Measurements from ENCODE around the gene RNMT.
"Not testable (repeated sequence)": the region's sequence is repeated elsewhere in the genome, so short reads cannot be mapped to it uniquely, and the experiment has no call there.

The RNMT gene

DNA sequence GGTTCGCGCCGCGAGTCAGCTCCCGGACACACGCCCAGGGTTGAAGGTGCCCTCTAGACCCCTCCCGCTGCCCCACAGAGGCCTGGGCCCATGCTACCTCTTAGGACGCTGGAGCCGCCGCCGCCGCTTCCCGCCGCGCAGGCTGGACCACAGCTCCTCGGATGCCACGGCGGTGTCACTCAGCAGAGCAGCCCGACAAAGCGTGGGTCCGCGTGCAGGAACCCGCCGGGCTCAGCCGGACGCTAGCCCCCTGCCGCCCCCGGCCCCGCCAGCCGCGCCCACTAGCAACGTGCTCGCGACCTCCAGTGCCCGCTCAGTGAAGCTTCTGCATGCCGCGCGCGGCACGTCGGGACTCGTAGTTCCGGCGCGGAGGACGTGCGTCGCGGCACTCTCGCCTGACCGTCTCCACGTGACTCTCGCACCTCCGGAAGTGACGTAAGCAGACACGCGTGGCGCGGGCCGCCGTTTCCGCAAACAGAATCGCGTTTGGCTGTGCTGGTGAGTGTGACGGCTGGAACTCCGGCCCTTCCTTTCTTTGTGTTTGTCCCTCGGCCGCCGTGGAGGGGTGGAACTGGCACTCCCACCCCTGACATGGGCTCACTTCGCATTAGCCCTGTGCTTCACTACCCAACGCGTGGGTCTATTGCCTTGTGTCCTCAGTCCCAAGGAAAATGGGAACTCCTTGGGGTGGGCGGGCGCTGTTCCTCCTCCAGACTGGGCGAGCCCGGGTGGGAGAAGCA lies at the start of gene RNMT, which contains the start of gene FAM210A:
TSS of gene RNMT (plus strand) at position 442 of the 740 bp plus-strand sequence. CDS start 4,845 bp downstream, outside the sequence.
TSS of gene FAM210A (minus strand) at position 327 of the 740 bp plus-strand sequence. CDS start 44,481 bp downstream, outside the sequence.
- peaks cover 72% of the 10 kb centered on the region for H3K4me1 Mint-ChIP-seq
- H3K27me3 Mint-ChIP-seq = no peaks in the 10 kb centered on the region
- no peaks in the 10 kb centered on the region for H3K9me3 Mint-ChIP-seq
- peak within 1 kb of the TSS; percentile 83 to 98 for H3K4me3 Mint-ChIP-seq
- DNase-seq (peak; percentile 87 to 93), ATAC-seq (peak; percentile 97)
- peak within 1 kb of the TSS; percentile 98 to 99 for H3K27ac Mint-ChIP-seq

DNA sequence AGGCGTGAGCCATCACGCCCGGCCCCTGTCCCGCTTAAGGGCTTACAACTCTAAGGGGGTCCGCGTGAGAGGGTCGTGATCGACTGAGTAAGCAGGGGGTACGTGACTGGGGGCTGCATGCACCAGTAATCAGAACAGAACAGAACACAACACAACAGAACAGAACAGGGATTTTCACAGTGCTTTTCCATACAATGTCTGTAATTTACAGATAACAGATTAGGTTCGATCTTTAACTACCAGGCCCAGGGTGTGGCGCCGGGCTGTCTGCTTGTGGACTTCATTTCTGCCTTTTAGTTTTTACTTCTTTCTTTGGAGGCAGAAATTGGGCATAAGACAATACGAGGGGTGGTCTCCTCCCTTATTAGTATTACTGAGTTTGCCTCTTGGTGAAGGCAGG lies 49.1 kb upstream of the RNMT start:
- H3K4me1 Mint-ChIP-seq = peaks cover 17% of the 10 kb centered on the region
- not testable (repeated sequence) for DNase-seq, ATAC-seq, H3K27me3 Mint-ChIP-seq, H3K4me3 Mint-ChIP-seq, H3K9me3 Mint-ChIP-seq
- peak overlapping the region in 1 of 2 donors; percentile 85 for H3K27ac Mint-ChIP-seq

DNA sequence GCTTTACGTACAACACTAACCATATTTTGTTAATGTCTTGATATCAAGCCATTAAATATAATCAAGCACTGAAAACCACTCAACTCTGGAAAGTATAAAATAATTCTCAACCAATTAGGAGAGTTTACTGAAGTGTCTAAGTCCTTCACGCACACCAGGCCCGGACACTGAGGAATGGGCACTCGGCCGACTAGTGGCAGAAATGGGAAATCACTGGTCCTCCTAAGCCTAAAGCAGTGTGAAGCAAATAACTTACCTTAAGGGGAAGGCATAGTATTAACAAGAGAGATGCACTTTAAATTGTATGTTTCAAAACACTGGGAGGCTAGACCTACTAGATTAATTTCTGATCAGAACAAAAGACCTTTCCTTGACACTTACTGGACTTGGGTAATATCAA lies 45.9 kb upstream of the RNMT start:
- no peak for ATAC-seq
- H3K4me3 Mint-ChIP-seq = no peak overlapping the region
- no peaks in the 10 kb centered on the region for H3K9me3 Mint-ChIP-seq
- no peaks in the 10 kb centered on the region for H3K27me3 Mint-ChIP-seq
- DNase-seq = no peak
- no peak overlapping the region for H3K27ac Mint-ChIP-seq
- H3K4me1 Mint-ChIP-seq = peaks cover 17% of the 10 kb centered on the region

DNA sequence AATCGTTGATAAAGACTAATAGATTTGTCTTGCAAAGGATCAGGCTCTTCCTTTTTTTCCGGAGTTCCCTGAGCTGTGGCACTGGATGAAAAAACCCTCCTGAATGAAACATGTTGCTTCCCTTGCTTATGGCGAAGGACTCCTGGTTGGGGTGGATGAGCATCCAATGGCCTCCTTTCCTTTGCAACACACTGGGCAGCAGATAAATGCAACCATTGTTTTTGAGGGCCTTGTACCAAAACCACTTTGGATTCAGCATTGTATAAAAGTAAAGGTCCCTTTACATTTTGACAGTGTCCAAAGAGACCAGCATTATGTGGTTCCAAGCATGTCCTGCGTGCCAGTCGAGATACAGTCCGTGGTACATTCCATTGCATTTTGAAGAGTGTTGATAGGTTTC lies 44.8 kb upstream of the RNMT start:
- H3K4me1 Mint-ChIP-seq = peaks cover 17% of the 10 kb centered on the region
- DNase-seq = no peak
- H3K27me3 Mint-ChIP-seq = no peaks in the 10 kb centered on the region
- ATAC-seq = no peak
- H3K9me3 Mint-ChIP-seq = no peaks in the 10 kb centered on the region
- no peak overlapping the region for H3K4me3 Mint-ChIP-seq
- no peak overlapping the region for H3K27ac Mint-ChIP-seq

DNA sequence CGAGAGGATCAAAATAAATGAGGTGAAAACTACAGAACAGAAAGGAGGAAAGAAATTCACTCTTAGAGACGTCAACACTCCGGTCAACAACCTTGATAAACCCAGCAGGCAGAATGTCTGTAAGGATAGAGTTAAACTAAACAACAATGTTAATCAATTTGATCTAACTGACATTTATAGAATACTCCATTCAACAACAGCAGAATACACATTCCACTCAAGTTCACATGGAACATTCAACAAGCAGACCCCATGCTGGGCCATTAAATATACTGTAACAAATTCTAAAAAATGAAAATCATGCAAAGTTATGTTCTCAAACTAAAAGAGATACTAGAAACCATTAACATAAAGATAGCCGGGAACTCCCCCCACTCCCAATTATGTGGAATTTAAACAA lies 41.9 kb upstream of the RNMT start:
- Mint-ChIP-seq H3K27me3 (no peaks in the 10 kb centered on the region), H3K4me1 (peaks cover 12% of the 10 kb centered on the region), H3K27ac (no peak overlapping the region), H3K4me3 (no peak overlapping the region), H3K9me3 (no peaks in the 10 kb centered on the region)
- ATAC-seq (no peak), DNase-seq (no peak)

DNA sequence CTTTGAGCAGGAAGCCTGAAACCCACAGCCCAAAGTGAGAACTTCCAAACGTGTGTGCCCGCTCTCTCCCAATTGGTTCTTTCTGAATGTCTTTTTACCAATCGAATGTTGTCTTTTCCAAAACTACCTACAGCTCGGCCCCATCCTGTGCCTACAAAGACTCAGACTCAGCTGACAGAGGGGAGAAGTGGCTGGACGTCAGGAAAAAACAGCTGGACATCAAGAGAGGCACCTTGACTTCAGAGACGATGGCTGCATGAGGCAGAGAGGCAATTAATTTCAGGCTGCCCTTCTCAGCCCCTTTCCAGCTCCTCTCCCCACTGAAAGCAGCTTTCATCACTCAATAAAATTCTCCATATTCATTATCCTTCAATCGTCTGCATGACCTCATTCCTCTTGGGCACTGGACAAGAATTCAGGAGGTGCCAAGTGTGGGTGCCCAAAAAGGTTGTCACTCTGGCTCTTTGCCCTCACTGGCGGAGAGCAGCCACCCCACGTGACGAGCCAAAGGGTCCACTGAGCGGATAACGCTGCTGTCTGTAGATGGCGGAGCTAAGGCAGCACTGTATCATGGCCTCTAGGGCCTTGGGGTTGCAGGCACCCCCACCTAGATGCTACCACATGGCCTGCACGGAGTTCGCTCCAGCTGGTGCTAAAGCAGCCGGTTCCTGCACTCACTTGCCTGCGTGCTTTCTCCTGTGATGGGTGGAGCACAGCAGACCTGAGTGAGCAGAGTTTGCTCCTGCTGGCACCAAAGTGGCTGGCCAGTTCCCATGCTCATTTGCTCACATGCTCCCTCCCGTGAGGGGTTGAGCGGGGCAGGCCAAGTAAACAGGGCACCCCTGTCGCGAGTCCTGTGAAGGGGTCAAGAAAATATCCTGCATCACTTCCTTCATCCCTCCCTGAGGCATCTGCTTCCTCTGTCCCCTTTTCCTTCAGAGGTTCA lies 38.0 kb upstream of the RNMT start:
- Mint-ChIP-seq H3K27me3 (no peaks in the 10 kb centered on the region), H3K4me1 (peaks cover 20% of the 10 kb centered on the region), H3K9me3 (peaks cover 9 to 14% of the 10 kb centered on the region in 2 donors), H3K27ac (no peak overlapping the region), H3K4me3 (no peak overlapping the region)
- ATAC-seq (no peak), DNase-seq (no peak)

DNA sequence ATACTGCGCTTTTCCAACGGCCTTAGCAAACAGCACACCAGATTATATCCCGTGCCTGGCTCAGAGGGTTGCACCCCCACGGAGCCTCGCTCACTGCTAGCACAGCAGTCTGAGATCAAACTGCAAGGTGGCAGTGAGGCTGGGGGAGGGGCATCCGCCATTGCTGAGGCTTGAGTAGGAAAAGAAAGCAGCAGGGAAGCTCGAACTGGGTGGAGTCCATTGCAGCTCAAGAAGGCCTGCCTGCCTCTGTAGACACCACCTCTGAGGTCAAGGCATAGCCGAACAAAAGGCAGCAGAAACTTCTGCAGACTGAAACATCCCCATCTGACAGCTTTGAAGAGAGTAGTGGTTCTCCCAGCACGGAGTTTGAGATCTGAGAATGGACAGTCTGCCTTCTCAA lies 36.4 kb upstream of the RNMT start:
- not testable (repeated sequence) for DNase-seq, ATAC-seq, H3K27me3 Mint-ChIP-seq, H3K4me3 Mint-ChIP-seq, H3K27ac Mint-ChIP-seq
- H3K9me3 Mint-ChIP-seq = peaks cover 10 to 14% of the 10 kb centered on the region in 2 donors
- H3K4me1 Mint-ChIP-seq = peaks cover 20% of the 10 kb centered on the region

DNA sequence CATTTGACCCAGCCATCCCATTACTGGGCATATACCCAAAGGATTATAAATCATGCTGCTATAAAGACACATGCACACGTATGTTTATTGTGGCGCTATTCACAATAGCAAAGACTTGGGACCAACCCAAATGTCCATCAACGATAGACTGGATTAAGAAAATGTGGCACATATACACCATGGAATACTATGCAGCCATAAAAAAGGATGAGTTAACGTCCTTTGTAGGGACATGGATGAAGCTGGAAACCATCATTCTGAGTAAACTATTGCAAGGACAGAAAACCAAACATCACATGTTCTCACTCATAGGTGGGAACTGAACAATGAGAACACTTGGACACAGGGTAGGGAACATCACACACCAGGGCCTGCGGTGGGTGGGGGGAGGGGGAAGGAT lies 31.1 kb upstream of the RNMT start:
- H3K27ac Mint-ChIP-seq, DNase-seq, H3K4me3 Mint-ChIP-seq, ATAC-seq, H3K27me3 Mint-ChIP-seq: not testable (repeated sequence)
- Mint-ChIP-seq H3K4me1 (peaks cover 12% of the 10 kb centered on the region), H3K9me3 (peaks cover 21 to 23% of the 10 kb centered on the region in 2 donors)

DNA sequence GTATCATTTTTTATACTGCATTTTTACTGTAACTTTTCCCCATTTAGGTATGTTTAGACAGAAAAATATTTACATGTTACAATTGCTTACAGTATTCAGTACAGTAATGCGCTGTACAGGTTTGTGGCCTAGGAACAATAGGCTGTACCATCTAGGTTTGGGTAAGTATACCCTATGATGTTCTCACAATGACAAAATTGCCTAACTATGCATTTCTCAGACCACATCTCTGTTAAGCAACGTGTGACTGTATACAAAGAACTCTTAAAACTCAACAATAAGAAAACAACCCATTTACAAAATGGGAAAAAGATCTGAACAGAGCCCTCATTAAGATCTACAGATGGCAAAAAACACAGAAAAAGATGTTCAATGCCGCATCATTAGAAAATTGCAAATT lies 29.5 kb upstream of the RNMT start:
- H3K27ac Mint-ChIP-seq = no peak overlapping the region
- no peak overlapping the region for H3K4me3 Mint-ChIP-seq
- DNase-seq (no peak), ATAC-seq (no peak)
- H3K27me3 Mint-ChIP-seq = no peaks in the 10 kb centered on the region
- peaks cover 12% of the 10 kb centered on the region for H3K4me1 Mint-ChIP-seq
- H3K9me3 Mint-ChIP-seq = peaks cover 25 to 31% of the 10 kb centered on the region in 2 donors

DNA sequence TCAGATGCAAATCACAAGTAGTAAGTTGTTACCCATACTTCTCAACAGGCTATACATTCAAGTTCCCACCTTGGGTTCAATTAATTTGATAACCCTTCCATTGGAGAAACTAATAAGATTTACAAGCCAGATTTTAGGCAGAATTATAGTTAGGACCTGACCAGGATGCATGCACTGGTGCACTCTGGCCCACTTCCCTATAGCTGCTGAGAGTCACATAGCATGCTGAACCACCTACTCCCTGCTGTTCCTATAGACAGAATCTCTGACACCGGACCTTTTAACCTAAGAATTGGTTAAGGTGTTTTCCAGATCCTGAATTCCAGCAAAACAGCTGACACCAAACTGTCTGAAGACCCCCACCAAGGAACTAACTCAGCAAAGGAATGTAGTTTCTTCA lies 26.3 kb upstream of the RNMT start:
- H3K4me1 Mint-ChIP-seq = peaks cover 5% of the 10 kb centered on the region
- peaks cover 17 to 23% of the 10 kb centered on the region in 2 donors for H3K9me3 Mint-ChIP-seq
- no peak overlapping the region for H3K4me3 Mint-ChIP-seq
- H3K27me3 Mint-ChIP-seq = no peaks in the 10 kb centered on the region
- H3K27ac Mint-ChIP-seq = no peak overlapping the region
- DNase-seq (no peak), ATAC-seq (no peak)

DNA sequence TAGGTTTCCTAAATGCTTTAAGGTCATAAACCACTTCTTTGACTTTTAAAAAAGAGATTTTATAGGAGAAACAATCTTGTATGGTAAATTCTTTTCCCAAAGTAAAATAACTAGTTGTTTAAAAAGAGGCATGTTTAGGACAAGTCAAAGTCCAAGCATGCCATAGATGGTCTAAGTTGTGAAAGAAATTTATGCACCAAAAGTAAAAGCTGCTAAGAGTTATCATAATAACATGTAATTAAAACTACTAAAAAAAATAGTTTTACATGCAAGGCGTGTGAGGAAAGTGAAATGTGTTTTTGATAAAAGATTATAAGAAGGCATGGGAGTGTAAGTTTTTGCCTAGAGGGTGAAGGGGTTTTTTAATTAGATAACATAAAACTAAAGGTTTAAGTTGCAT lies 22.6 kb upstream of the RNMT start:
- DNase-seq (no peak), ATAC-seq (no peak)
- Mint-ChIP-seq H3K27ac (no peak overlapping the region), H3K9me3 (peaks cover 29 to 30% of the 10 kb centered on the region in 2 donors), H3K4me3 (no peak overlapping the region), H3K27me3 (no peaks in the 10 kb centered on the region), H3K4me1 (peaks cover 9% of the 10 kb centered on the region)

DNA sequence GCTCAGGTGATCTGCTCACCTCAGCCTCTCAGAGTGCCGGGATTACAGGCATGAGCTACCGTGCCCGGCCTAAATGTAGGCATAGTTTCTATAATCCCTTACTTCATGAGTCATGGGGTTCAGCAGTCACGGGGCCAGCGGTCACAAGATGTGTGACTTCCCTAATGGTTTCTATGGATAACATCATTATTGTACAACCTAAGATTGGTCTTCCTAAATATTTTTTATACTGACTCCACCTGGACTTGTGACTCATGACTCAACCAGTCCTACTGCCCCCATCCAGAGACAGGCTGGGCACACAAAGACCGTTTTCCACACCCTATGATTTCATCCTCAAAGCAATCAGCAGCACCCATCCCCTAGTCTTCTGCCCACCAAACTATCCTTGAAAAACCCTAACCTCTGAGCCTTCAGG lies 16.1 kb upstream of the RNMT start:
- no peak for DNase-seq
- H3K9me3 Mint-ChIP-seq = peaks cover 16% of the 10 kb centered on the region in 2 donors

DNA sequence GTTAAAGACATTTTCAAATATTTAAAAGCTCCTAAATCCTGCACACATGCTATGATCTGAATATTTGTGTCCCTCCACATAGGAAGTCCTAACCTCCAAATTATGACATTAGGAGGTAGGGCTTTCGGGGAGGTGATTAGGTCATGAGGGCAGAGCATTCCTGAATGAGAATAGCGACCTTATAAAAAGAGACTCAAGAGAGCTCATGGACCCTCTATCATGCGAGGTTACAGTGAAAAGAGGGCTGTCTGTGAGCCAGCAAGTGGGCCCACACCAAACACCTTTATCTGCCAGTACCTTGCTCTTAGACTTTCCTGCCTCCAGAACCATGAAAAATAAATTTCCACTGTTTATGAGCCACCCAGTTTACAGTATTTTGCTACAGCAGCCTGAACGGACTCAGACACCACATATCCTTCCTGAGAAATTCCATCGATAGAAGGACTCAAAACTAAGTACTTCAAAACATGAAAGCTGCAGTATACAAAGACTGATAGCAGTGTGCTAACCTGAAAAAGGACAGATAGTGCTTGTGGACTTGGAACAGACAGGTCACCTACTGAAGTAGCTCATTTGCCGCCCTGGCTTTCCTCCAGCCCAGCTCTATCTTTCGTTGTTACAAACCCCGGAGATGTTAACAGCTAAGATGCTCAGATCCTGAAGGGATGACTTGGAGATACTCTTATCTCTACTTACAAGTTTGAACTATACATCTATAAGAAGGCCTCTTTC lies 13.9 kb upstream of the RNMT start:
- H3K27me3 Mint-ChIP-seq = no peaks in the 10 kb centered on the region
- ATAC-seq (no peak), DNase-seq (no peak)
- peaks cover 40% of the 10 kb centered on the region for H3K4me1 Mint-ChIP-seq
- H3K4me3 Mint-ChIP-seq = no peak overlapping the region
- H3K27ac Mint-ChIP-seq = no peak overlapping the region
- peaks cover 10 to 11% of the 10 kb centered on the region in 2 donors for H3K9me3 Mint-ChIP-seq

More for the DNA sequence above, 16.1 kb upstream of the RNMT start:
- no peak for ATAC-seq
- H3K4me3 Mint-ChIP-seq = no peak overlapping the region
- peaks cover 24% of the 10 kb centered on the region for H3K4me1 Mint-ChIP-seq
- H3K27ac Mint-ChIP-seq = no peak overlapping the region
- H3K27me3 Mint-ChIP-seq = no peaks in the 10 kb centered on the region

DNA sequence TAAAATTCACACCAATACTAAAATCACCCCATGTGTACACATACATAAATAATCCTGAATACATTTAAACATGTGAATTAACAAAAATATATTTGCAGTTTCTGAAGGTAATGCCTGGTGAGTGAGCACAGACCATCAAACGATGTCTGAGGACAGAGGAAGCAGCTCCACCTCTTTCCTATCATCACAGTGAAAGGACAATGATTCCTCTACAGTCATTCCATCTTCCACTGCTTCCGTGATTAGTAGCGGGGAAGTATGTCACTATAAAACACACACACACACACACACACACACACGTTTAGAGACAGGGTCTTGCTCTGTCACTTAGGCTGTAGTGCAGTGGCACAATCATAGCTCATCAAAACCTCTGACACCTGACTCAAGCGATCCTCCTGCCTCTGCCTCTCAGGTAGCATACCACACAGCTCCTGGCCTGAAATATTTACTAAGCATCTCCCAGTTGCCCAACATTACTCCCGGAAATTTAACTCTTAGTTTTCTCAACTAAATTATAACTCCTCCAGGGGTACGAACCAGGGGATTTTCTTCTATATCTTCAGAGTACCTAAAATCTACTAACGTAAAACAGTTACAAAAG lies 12.9 kb upstream of the RNMT start:
- Mint-ChIP-seq H3K27ac (no peak overlapping the region), H3K4me3 (no peak overlapping the region), H3K4me1 (peaks cover 39% of the 10 kb centered on the region), H3K9me3 (peaks cover 8 to 10% of the 10 kb centered on the region in 2 donors), H3K27me3 (no peaks in the 10 kb centered on the region)
- ATAC-seq (no peak), DNase-seq (no peak)

DNA sequence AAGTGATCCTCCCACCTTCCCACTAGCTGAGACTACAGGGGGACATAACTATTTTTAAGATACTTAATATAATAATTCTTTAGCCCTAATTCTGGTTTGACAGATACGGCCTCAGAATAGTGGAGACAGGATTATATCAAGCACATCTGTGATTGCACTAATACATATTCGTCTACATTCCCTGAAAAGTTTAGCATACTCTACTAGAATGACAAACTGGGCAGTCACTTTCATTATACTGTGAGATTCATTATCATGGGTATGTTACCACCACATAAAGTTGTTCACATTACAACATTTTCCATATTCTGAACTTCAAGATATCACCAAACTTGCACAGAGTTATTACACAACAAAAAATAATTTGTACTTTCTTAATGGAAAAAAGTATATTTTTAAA lies 11.1 kb upstream of the RNMT start:
- DNase-seq = no peak
- Mint-ChIP-seq H3K27ac (no peak overlapping the region), H3K9me3 (peaks cover 0 to 7% of the 10 kb centered on the region in 2 donors), H3K4me1 (peaks cover 41% of the 10 kb centered on the region), H3K4me3 (no peak overlapping the region), H3K27me3 (no peaks in the 10 kb centered on the region)
- ATAC-seq = no peak
